ENCODE results near the gene TIGD1.
"Not testable (repeated sequence)": the region's sequence is repeated elsewhere in the genome, so short reads cannot be mapped to it uniquely, and the experiment has no call there.

Gene TIGD1

GRCh38 chr2:232538671-232539070 lies 11.7 kb downstream of the TIGD1 start:
- DNase-seq: no peak

DNA sequence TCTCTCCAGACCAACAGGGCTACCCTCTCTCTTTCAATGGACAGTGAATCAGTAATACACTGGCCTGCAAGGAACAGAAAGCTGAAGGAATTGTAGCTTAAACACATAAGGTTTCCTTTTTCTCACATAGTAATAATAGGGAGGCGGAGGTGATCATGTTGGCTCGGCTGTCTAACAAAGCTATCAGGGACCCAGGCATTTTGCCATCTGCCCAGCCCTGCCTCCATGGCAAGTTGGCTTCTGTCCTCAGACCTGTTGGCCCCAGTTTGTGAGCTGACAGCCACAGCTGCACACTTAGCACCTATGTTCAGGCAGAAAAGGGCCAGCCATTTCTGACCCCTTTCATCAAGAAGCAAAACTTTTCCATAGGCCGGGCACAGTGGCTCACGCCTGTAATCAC lies 12.9 kb downstream of the TIGD1 start:
- DNase-seq: no peak

- DNase-seq: no peak
Measured at GRCh38 chr2:232537079-232537478, 13.3 kb downstream of the TIGD1 start.

DNA sequence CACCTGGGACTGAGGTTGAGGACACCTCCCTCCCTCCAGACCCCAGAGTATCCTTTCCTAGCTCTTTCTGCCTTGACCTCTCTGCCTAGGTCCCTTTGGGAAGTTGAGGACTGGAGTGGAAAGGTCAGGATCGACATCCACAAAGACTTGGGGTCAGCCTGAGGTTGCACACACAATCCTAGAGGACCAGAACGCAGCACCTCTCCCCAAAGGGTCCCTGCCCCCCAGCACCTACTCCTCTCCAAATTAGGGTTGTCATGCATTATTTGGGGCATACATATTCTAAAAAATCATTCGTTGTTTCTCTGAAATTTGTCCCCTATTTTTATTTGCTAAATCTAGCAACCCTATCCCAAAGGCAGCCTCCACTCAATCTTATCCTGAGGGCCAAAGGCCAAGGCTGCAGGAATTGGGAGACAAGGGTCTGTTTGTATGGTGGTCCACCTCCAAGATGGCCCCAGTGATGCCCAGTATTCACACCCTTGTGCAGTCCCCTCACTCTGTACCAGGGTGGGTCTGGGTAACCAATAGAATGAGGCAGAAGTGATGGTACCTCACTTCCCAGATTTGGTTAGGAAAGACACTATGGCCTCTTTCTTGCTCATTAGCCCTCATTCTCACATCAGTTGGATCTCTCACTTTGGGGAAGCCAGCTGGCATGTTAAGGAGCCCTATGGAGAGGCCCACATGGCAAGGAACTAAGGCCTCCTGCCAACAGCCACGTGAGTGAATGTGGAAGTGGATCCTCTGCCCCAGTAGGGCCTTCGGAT lies 14.4 kb downstream of the TIGD1 start:
- DNase-seq: no peak

DNA sequence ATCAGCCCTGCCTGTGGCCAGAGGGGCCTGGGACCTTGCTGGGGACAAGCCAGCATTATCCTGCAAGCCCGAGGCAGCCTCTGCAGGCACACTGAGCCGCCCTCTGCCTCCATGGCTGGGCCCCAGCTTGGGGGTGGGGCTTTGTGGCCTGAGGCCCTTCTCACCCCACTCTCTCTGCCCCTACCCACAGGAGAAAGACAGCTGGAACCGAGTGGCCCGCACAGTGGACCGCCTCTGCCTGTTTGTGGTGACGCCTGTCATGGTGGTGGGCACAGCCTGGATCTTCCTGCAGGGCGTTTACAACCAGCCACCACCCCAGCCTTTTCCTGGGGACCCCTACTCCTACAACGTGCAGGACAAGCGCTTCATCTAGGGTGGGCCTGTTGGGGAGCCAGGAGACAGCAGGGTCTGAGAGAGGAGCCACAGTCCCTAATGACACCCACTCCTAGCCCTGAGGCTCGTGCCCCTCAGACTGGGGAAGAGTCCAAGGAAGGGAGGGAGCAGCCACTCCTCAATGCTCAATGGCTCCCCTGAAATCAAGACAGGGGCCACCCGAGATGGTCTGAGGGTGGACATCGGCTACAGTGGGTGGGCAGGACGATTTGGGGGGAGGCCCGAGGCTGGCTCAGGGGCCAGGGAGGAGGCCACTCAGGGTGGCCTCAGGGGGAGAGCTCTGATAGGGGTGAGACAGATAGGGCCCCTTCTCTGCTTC lies 15.3 kb downstream of the TIGD1 start:
- DNase-seq: no peak

GRCh38 chr2:232533944-232534710 lies 16.2 kb downstream of the TIGD1 start:
- DNase-seq: no peak

GRCh38 chr2:232532821-232533220 lies 17.5 kb downstream of the TIGD1 start:
- DNase-seq: not testable (repeated sequence)

DNA sequence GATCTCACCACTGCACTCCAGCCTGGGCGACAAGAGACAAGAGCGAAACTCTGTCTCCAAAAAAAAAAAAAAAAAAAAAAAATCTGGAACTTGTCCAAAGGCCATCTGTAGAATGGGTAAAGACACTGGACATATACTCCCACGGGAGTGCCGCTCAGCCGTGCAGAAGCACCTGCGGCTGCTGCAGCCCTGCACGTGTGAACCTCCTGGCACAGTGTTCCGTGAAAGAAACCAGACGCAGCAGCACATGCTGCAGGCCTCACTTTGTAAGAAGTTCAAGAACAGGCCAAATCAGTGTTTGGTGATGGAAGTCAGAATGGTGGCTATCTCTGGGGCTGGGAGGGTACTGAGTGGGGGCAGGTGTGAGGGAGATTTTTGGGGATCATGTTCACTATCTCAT lies 17.9 kb downstream of the TIGD1 start:
- DNase-seq: no peak

GRCh38 chr2:232530626-232531260 lies 19.6 kb downstream of the TIGD1 start:
- DNase-seq: no peak

DNA sequence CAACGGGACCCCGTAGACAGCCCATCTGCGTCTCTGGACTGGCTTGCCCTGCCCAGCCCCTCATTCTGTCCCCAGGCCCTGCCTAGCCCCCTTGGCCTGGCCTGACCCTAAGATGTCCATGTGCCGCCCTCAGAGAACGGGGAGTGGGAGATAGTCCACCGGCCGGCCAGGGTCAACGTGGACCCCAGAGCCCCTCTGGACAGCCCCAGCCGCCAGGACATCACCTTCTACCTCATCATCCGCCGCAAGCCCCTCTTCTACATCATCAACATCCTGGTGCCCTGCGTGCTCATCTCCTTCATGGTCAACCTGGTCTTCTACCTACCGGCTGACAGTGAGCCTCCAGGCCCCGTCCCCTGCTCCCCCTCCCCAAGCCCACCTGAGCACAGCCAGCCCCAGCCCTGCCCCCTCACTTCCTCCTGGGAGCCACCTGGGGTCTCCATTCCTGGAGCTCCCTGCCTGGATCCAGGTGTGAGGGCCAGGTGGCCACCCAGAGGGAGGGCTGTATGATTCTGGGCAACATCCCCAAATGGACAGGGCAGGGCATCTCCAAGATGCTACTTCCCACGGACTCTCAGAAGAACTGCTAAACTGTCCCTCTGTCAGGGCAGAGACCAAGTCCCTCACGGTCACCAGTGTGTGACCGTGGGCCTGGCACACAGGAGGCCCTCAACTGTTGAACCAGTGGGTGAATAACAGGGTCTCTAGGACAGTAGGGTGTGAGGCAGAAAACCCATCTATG lies 20.4 kb downstream of the TIGD1 start:
- DNase-seq: no peak

DNA sequence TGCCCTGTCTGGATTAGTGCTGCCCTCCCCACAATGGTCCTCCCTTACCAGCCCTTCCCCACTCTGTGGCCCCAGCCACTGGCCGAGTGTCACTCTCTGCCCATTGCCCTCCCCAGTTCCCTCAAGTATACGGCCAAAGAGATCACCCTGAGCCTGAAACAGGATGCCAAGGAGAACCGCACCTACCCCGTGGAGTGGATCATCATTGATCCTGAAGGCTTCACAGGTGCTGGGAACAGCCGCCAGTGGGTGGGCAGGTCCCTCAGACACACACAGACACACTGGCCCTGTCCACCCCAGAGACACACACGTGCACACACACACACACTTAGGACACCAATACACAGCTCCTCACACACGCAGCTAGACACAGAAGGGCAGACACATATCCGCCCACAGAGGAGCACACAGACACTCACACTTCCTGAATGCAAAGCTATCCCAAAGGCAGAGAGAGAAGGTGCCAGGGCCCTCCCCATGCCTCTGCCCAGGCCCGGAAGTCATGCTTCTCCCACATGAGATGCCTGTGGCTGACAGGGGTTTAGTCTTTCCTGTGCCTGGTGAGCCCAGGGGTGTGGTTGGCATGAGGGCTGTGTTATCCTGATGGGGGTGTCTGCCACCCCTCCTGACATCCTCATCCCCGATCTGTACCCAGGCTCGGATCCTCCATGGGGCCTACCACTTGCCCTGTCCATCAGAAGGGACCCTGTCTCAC lies 21.5 kb downstream of the TIGD1 start:
- DNase-seq: no peak

- DNase-seq: no peak
Measured at GRCh38 chr2:232527905-232528470, 22.4 kb downstream of the TIGD1 start.

GRCh38 chr2:232526372-232526941 lies 23.9 kb downstream of the TIGD1 start:
- no peak for DNase-seq

- no peak for DNase-seq
Measured at GRCh38 chr2:232525791-232526371, 24.5 kb downstream of the TIGD1 start, which contains the start of gene CHRND. TSS of gene CHRND (plus strand) at chr2:232526160. CDS start at chr2:232526216, 56 bp downstream.

GRCh38 chr2:232525199-232525598 lies 25.2 kb downstream of the TIGD1 start:
- DNase-seq: no peak

- no peak for DNase-seq
Measured at GRCh38 chr2:232524771-232525170, 25.6 kb downstream of the TIGD1 start.

DNA sequence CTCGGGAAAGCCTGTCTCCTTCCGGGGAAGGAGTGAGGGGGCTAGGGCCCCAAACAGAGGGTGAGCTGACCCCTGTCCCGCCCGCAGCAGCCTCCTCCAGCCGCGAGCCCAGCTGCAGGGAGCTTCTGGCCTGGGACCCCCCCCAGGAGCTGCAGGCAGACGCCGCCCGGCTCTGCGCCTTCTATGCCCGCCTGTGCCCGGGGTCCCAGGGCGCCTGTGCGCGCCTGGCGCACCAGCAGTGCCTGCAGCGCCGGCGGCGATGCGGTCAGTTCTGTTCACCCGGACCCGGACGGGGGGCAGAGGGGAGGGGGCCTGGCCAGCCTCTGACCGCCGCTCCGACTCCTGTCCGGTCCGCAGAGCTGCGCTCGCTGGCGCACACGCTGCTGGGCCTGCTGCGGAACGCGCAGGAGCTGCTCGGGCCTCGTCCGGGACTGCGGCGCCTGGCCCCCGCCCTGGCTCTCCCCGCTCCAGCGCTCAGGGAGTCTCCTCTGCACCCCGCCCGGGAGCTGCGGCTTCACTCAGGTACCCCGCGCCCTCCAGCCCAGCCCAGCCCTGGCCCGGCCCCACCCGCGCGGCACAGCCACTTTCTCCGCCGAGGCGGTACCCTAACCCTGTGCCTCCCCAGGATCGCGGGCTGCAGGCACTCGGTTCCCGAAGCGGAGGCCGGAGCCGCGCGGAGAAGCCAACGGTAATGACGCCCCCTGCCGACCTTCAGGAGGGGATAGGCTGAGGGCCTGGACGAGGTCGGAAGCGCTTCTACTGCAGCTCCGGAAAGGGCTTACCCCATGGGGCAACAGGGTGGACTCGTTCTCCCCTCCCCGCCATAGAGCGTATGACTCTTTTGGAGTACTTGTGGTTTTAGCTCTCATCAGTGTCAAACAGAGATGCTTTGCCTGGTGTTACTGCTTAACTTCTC lies 26.4 kb downstream of the TIGD1 start:
- no peak for DNase-seq

DNA sequence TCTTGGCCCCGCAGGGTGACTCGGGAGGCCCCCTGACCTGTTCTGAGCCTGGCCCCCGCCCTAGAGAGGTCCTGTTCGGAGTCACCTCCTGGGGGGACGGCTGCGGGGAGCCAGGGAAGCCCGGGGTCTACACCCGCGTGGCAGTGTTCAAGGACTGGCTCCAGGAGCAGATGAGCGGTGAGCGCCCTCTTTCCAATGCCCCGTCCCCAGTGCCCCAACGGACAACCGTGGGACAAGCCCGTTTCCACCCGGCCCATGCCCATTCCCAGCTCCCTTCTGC lies 27.0 kb downstream of the TIGD1 start:
- DNase-seq: no peak

GRCh38 chr2:232522623-232523401 lies 27.5 kb downstream of the TIGD1 start:
- DNase-seq: no peak
